Fibroblast of lung (primary cell): ENCODE data around the gene NSRP1.

Experiments used
- EZH2 ChIP-seq: IDR thresholded peaks from 2 replicates; pipeline ENCODE4 v1.5.1; 2012; ENCODE audit warnings: low read length, control low read depth, mild to moderate bottlenecking; ENCODE audit errors: missing control alignments
- TF ChIP-seq, protein P1 (sequence below), 2 donors: IDR thresholded peaks in 1 of 2; conservative IDR thresholded peaks in 1 of 2; 1 replicate in 1 of 2; 2 replicates in 1 of 2; pipeline ENCODE4 v1.5.1; 2011 to 2012; ENCODE audit warnings: low read length in 2 of 2, control low read depth in 1 of 2, inconsistent platforms in 1 of 2, low read depth in 1 of 2, mild to moderate bottlenecking in 1 of 2

- TF ChIP-seq, protein P1, sequence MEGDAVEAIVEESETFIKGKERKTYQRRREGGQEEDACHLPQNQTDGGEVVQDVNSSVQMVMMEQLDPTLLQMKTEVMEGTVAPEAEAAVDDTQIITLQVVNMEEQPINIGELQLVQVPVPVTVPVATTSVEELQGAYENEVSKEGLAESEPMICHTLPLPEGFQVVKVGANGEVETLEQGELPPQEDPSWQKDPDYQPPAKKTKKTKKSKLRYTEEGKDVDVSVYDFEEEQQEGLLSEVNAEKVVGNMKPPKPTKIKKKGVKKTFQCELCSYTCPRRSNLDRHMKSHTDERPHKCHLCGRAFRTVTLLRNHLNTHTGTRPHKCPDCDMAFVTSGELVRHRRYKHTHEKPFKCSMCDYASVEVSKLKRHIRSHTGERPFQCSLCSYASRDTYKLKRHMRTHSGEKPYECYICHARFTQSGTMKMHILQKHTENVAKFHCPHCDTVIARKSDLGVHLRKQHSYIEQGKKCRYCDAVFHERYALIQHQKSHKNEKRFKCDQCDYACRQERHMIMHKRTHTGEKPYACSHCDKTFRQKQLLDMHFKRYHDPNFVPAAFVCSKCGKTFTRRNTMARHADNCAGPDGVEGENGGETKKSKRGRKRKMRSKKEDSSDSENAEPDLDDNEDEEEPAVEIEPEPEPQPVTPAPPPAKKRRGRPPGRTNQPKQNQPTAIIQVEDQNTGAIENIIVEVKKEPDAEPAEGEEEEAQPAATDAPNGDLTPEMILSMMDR (conservative IDR thresholded peaks at IDR 0.05 in 1 of 2, IDR thresholded peaks at IDR 0.05 in 1 of 2; ENCODE audit: low read depth in 1 of 2, low read length in 2 of 2), result no peak
- TF ChIP-seq EZH2, result no peak
Observed at GRCh38 chr17:30222251-30222650, 105.6 kb downstream of the NSRP1 start.
